ENCODE data around the gene YWHAQ. TPM values are rescaled to one million over a fixed set of nuclear protein-coding genes. Genes with fewer than 3 reads are reported as not detected.

Gene YWHAQ
- polyA plus RNA-seq, 1 of the 3 experiments (the other 2 are of a cell fraction) = 240 TPM

- no peaks in the 10 kb centered on the region for H3K36me3 ChIP-seq (replicated peaks in 1 of 2; ENCODE audit: control insufficient read depth in 1 of 2, insufficient read depth in 2 of 2, low read length in 1 of 2)
- H3K4me3 ChIP-seq (ENCODE audit: low read depth in 2 of 2, low read length in 1 of 2) = no peak overlapping the region
- ChIA-PET POLR2A (interaction anchor here (0.6 to 0.8 kb wide), 2 partner anchors 113 to 1022 kb away, joined by 3 to 5 read pairs; partner anchors contain the start of gene ADAM17), CTCF (interaction anchor here (1.6 kb wide), 1 partner anchor 13 kb away, joined by 5 read pairs; no protein-coding TSS in a partner anchor)
- peak; percentile 35; the same call in 1 of the 2 replicates for TF ChIP-seq NFIC (IDR thresholded peaks at IDR 0.05; ENCODE audit: borderline replicate concordance)
- no peak for TF ChIP-seq GATA2 (CRISPR knock-in tag; IDR thresholded peaks at IDR 0.05)
- peak; percentile 24 for TF ChIP-seq CHD2 (IDR thresholded peaks at IDR 0.05; ENCODE audit: low read length, partially characterized antibody)
- TF ChIP-seq MXI1 (IDR thresholded peaks at IDR 0.05; ENCODE audit: low read depth, low read length) = 0 out of 2 replicates have a peak, but pooled peaks have one; percentile 20
- no peak for TF ChIP-seq TCF12 (IDR thresholded peaks at IDR 0.05)
- H4K20me1 ChIP-seq (ENCODE audit: insufficient read depth) = no peaks in the 10 kb centered on the region
- no peak for DNase-seq
- peaks cover 14% of the 10 kb centered on the region for H3F3A ChIP-seq (replicated peaks; ENCODE audit: insufficient read depth)
- H2AFZ ChIP-seq (ENCODE audit: low read depth) = peak overlapping the region; percentile 25; the same call in 1 of the 2 replicates
- H3K27ac ChIP-seq (ENCODE audit: low read depth in 2 of 2, low read length in 1 of 2) = no peak overlapping the region
- no peak overlapping the region for H3K4me2 ChIP-seq
- WGBS (ENCODE audit: low lambda C conversion rate) = 95% methylated on average over 5 of the region's 5 CpGs
- no peak overlapping the region for H3K9ac ChIP-seq
- no peaks in the 10 kb centered on the region for H3K79me2 ChIP-seq (ENCODE audit: insufficient read depth)
- no peaks in the 10 kb centered on the region for H3K27me3 ChIP-seq (ENCODE audit: insufficient read depth)
- H3K9me2 ChIP-seq = no peaks in the 10 kb centered on the region
- no peaks in the 10 kb centered on the region for H3K9me3 ChIP-seq
- peaks cover 5 to 23% of the 10 kb centered on the region in 2 experiments; a peak in 3 of 4 replicates for H3K4me1 ChIP-seq (ENCODE audit: control insufficient read depth in 1 of 2, insufficient read depth in 2 of 2, low read depth in 1 of 2, low read length in 1 of 2)
Measured at GRCh38 chr2:9668687-9669345, 38.0 kb upstream of the YWHAQ start.

DNA sequence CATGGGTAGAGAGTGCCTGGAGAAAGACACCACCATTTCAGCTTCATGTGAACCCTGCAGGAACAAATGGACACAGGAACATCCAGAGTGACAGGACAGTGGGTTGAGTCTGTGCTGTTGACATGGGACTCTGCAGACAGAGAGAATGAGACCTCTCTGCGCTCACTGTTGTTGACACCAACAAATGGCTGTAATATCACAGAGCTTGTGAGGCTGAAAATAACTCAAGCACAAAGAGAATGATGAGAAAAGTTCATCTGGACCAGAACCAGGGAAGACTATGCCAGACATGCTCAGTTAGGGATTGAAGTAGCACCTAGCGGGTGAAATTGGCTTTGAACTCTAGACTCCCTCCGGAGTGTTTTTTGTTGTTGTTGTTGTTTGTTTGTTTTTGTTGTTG lies 37.0 kb upstream of the YWHAQ start:
- Histone ChIP-seq H3K9me2 (no peaks in the 10 kb centered on the region), H3K36me3 (replicated peaks in 1 of 2; ENCODE audit: control insufficient read depth in 1 of 2, insufficient read depth in 2 of 2, low read length in 1 of 2) (no peaks in the 10 kb centered on the region), H3K9ac (no peak overlapping the region), H3K79me2 (ENCODE audit: insufficient read depth) (no peaks in the 10 kb centered on the region), H3K4me1 (ENCODE audit: control insufficient read depth in 1 of 2, insufficient read depth in 2 of 2, low read depth in 1 of 2, low read length in 1 of 2) (peaks cover 4 to 23% of the 10 kb centered on the region in 2 experiments; a peak in 3 of 4 replicates), H3K9me3 (no peaks in the 10 kb centered on the region), H3K4me2 (no peak overlapping the region), H3K4me3 (ENCODE audit: low read depth in 2 of 2, low read length in 1 of 2) (no peak overlapping the region), H3F3A (replicated peaks; ENCODE audit: insufficient read depth) (peaks cover 11% of the 10 kb centered on the region), H3K27ac (ENCODE audit: low read depth in 2 of 2, low read length in 1 of 2) (no peak overlapping the region), H4K20me1 (ENCODE audit: insufficient read depth) (no peaks in the 10 kb centered on the region), H2AFZ (ENCODE audit: low read depth) (no peak overlapping the region), H3K27me3 (ENCODE audit: insufficient read depth) (no peaks in the 10 kb centered on the region)
- no peak for TF ChIP-seq FOSL2 (IDR thresholded peaks at IDR 0.05; ENCODE audit: borderline replicate concordance, low read depth)
- TF ChIP-seq, protein P1, sequence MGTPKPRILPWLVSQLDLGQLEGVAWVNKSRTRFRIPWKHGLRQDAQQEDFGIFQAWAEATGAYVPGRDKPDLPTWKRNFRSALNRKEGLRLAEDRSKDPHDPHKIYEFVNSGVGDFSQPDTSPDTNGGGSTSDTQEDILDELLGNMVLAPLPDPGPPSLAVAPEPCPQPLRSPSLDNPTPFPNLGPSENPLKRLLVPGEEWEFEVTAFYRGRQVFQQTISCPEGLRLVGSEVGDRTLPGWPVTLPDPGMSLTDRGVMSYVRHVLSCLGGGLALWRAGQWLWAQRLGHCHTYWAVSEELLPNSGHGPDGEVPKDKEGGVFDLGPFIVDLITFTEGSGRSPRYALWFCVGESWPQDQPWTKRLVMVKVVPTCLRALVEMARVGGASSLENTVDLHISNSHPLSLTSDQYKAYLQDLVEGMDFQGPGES (IDR thresholded peaks at IDR 0.05; ENCODE audit: low read depth, low read length) = no peak
- TF ChIP-seq SMC3 (IDR thresholded peaks at IDR 0.05; ENCODE audit: low read depth, low read length) = no peak
- TF ChIP-seq EZH2phosphoT487 (IDR thresholded peaks at IDR 0.05; ENCODE audit: borderline replicate concordance, low read depth) = no peak
- TF ChIP-seq ZBTB33 (IDR thresholded peaks at IDR 0.05; ENCODE audit: borderline replicate concordance, low read depth) = no peak
- TF ChIP-seq TAF1 (IDR thresholded peaks at IDR 0.05; ENCODE audit: borderline replicate concordance, low read depth, low read length) = no peak
- TF ChIP-seq YY1 (IDR thresholded peaks at IDR 0.05; ENCODE audit: low read depth) = no peak
- TF ChIP-seq TEAD4 (IDR thresholded peaks at IDR 0.05; ENCODE audit: borderline replicate concordance, insufficient read depth) = no peak
- TF ChIP-seq, protein P2, sequence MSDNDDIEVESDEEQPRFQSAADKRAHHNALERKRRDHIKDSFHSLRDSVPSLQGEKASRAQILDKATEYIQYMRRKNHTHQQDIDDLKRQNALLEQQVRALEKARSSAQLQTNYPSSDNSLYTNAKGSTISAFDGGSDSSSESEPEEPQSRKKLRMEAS (IDR thresholded peaks at IDR 0.05; ENCODE audit: low read depth) = no peak
- TF ChIP-seq RAD21 (IDR thresholded peaks at IDR 0.05; ENCODE audit: low read length) = no peak
- no peak for TF ChIP-seq RXRA (IDR thresholded peaks at IDR 0.05; ENCODE audit: borderline replicate concordance, low read depth)
- TF ChIP-seq RFX5 (IDR thresholded peaks at IDR 0.05; ENCODE audit: low read length) = no peak
- no peak for TF ChIP-seq FOXJ3 (CRISPR knock-in tag; IDR thresholded peaks at IDR 0.05)
- TF ChIP-seq, protein P3, sequence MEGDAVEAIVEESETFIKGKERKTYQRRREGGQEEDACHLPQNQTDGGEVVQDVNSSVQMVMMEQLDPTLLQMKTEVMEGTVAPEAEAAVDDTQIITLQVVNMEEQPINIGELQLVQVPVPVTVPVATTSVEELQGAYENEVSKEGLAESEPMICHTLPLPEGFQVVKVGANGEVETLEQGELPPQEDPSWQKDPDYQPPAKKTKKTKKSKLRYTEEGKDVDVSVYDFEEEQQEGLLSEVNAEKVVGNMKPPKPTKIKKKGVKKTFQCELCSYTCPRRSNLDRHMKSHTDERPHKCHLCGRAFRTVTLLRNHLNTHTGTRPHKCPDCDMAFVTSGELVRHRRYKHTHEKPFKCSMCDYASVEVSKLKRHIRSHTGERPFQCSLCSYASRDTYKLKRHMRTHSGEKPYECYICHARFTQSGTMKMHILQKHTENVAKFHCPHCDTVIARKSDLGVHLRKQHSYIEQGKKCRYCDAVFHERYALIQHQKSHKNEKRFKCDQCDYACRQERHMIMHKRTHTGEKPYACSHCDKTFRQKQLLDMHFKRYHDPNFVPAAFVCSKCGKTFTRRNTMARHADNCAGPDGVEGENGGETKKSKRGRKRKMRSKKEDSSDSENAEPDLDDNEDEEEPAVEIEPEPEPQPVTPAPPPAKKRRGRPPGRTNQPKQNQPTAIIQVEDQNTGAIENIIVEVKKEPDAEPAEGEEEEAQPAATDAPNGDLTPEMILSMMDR (IDR thresholded peaks at IDR 0.05) = no peak
- TF ChIP-seq NRF1 (IDR thresholded peaks at IDR 0.05; ENCODE audit: low read depth, low read length) = no peak
- no peak for TF ChIP-seq MXI1 (IDR thresholded peaks at IDR 0.05; ENCODE audit: low read depth, low read length)
- no peak for TF ChIP-seq SIN3A (IDR thresholded peaks at IDR 0.05; ENCODE audit: borderline replicate concordance, low read depth, low read length)
- TF ChIP-seq GABPA (IDR thresholded peaks at IDR 0.05; ENCODE audit: low read depth) = no peak
- no peak for TF ChIP-seq ELF1 (IDR thresholded peaks at IDR 0.05)
- ChIA-PET POLR2A (no interaction called here), CTCF (interaction anchor here (1.1 kb wide), 1 partner anchor 11 kb away, joined by 3 read pairs; no protein-coding TSS in a partner anchor)
- 96% methylated on average over 3 of the region's 3 CpGs for WGBS (ENCODE audit: low lambda C conversion rate)
- DNase-seq = no peak

All from SK-N-SH (cell line).